Upper lobe of left lung (tissue), 6 donors: ENCODE measurements around the gene EGLN1. TPM values are rescaled to one million over a fixed set of nuclear protein-coding genes. Genes with fewer than 3 reads are reported as not detected.
"Not testable (repeated sequence)": the region's sequence is repeated elsewhere in the genome, so short reads cannot be mapped to it uniquely, and the experiment has no call there.

Experiments used
- ATAC-seq, 2 donors: fragments of 200-7000 bp; cut with Tn5 transposase; one replicate each; pipeline ENCODE4 v1.9.1; 2022; ENCODE audit warnings: mild to moderate bottlenecking in 2 of 2, moderate library complexity in 2 of 2; ENCODE audit not compliant: low FRiP score in 2 of 2
- DNase-seq, 2 donors: peaks; one replicate each; pipeline ENCODE4 v3.0.0-alpha.2; 2019 to 2020
- H3K27ac ChIP-seq, 4 donors: fragments of 200-600 bp; sonication (generic); one replicate each; pipeline ENCODE4 v1.5.1; 2016 to 2019
- H3K27me3 ChIP-seq, 4 donors: fragments of 200-600 bp; sonication (generic); one replicate each; pipeline ENCODE4 v1.5.1; 2017 to 2019
- H3K36me3 ChIP-seq, 4 donors: fragments of 200-600 bp; sonication (generic); one replicate each; pipeline ENCODE4 v1.5.1; 2016 to 2019
- H3K4me1 ChIP-seq, 4 donors: fragments of 200-600 bp; sonication (generic); one replicate each; pipeline ENCODE4 v1.5.1; 2018 to 2019
- H3K4me3 ChIP-seq, 4 donors: fragments of 200-600 bp; sonication (generic); one replicate each; pipeline ENCODE4 v1.5.1; 2017 to 2019; ENCODE audit warnings: mild to moderate bottlenecking in 2 of 4, moderate library complexity in 1 of 4
- H3K9me3 ChIP-seq, 4 donors: fragments of 200-600 bp; sonication (generic); one replicate each; pipeline ENCODE4 v1.5.1; 2018 to 2019
- EP300 ChIP-seq, 4 donors: sonication (generic); formaldehyde crosslinking; IDR thresholded peaks; one replicate each; pipeline ENCODE4 v1.5.1; 2017; ENCODE audit warnings: antibody characterized with exemption in 4 of 4, control low read depth in 2 of 4
- POLR2A ChIP-seq, 4 donors: fragments of 450-650 bp; IDR thresholded peaks; one replicate each; pipeline ENCODE4 v1.5.1; 2016 to 2017; ENCODE audit warnings: antibody characterized with exemption in 4 of 4, mild to moderate bottlenecking in 2 of 4
- POLR2AphosphoS5 ChIP-seq, 2 donors: sonication (generic); formaldehyde crosslinking; IDR thresholded peaks; one replicate each; pipeline ENCODE4 v1.5.1; 2017; ENCODE audit warnings: antibody characterized with exemption in 2 of 2
- WGBS, 2 donors: methylation state at CpG; one replicate each; pipeline ENCODE4 v1.1.5; 2017 to 2018; 5-methylcytosine and 5-hydroxymethylcytosine counted together
- total RNA-seq, 6 donors: library from RNA; depleted of rRNA in 4 of 6; stranded (reverse); fragments of >200 nt in 4 of 6; gene quantifications; one replicate each; pipeline versions ENCODE4 v1.1.0 to v1.2.1, GENCODE V29; 2016 to 2021
- TF ChIP-seq, protein P1 (sequence below), 6 experiments: fragments of 450-650 bp in 4 of 6; fragments of 200-600 bp in 2 of 6; sonication (generic) in 2 of 6; IDR thresholded peaks; one replicate each; pipeline ENCODE4 v1.5.1; 2016 to 2019; ENCODE audit warnings: antibody characterized with exemption in 6 of 6
- donor health status: DM: no; HTN: no; CAD: no; lungs with moderate emphysema.
- donor health status: DM: no; HTN: yes; CAD: no; lungs with severe emphysema.

EGLN1 gene
- total RNA-seq, 6 donors from 2014 or later, result 19.9 to 30.4 (median 22.8) TPM

DNA sequence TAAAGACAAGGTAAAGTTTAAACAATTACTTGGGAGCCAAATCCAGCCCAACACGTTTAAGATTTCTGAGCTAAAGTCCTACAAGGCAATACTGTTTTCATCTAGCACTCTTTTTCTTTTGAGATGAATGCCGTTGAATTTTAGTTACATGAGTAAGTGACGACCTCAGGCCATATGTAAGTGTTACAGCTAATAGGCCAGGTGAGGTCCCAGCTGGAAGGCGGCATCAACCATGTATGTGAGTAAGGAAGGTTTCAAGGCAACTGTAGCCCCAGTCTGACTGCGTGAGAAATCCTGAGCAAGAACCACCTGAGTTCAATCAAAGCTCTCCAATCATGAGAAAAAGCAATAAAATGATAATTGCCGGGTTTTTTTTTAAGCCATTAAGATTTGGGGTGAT is 41.5 kb upstream of the EGLN1 start:
- no peaks in the 10 kb centered on the region for H3K27me3 ChIP-seq
- H3K4me3 ChIP-seq, result no peak overlapping the region
- no peaks in the 10 kb centered on the region for H3K36me3 ChIP-seq
- WGBS, 2 donors, result 78 to 87% methylated on average over 6 of the region's 6 CpGs
- peaks cover 0 to under 1% (median 0%) of the 10 kb centered on the region in 4 donors for H3K4me1 ChIP-seq
- no peaks in the 10 kb centered on the region for H3K9me3 ChIP-seq
- ATAC-seq (no peak), DNase-seq (no peak)
- no peak overlapping the region for H3K27ac ChIP-seq
- no peak for TF ChIP-seq POLR2A (IDR thresholded peaks at IDR 0.05)
- TF ChIP-seq POLR2AphosphoS5 (IDR thresholded peaks at IDR 0.05), result no peak
- TF ChIP-seq, protein P1, sequence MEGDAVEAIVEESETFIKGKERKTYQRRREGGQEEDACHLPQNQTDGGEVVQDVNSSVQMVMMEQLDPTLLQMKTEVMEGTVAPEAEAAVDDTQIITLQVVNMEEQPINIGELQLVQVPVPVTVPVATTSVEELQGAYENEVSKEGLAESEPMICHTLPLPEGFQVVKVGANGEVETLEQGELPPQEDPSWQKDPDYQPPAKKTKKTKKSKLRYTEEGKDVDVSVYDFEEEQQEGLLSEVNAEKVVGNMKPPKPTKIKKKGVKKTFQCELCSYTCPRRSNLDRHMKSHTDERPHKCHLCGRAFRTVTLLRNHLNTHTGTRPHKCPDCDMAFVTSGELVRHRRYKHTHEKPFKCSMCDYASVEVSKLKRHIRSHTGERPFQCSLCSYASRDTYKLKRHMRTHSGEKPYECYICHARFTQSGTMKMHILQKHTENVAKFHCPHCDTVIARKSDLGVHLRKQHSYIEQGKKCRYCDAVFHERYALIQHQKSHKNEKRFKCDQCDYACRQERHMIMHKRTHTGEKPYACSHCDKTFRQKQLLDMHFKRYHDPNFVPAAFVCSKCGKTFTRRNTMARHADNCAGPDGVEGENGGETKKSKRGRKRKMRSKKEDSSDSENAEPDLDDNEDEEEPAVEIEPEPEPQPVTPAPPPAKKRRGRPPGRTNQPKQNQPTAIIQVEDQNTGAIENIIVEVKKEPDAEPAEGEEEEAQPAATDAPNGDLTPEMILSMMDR (IDR thresholded peaks at IDR 0.05), result no peak
- no peak for TF ChIP-seq EP300 (IDR thresholded peaks at IDR 0.05)

DNA sequence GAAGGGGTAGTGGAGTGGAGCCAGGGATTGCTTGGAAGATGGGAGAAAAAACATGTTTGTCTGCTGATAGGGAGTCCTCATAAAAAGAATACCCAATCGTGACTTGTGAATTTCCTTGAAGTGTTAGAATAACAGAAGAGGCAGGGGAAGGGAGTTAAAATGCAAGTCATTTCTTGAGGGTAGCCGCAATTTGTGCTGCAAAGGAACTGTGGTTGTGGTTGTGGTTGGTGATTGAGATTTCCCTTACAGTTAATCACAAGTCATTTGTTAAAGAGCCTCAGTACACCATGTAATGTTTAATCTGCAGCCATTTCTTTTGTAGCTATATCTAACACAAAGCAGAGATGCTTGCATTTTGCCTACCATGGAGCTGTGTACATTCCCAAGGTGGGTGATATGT is 38.5 kb upstream of the EGLN1 start:
- Histone ChIP-seq H3K36me3 (no peaks in the 10 kb centered on the region), H3K9me3 (no peaks in the 10 kb centered on the region), H3K27me3 (no peaks in the 10 kb centered on the region), H3K27ac (no peak overlapping the region), H3K4me1 (no peaks in the 10 kb centered on the region), H3K4me3 (no peak overlapping the region)
- TF ChIP-seq EP300 (IDR thresholded peaks at IDR 0.05), result no peak
- TF ChIP-seq, protein P1 (IDR thresholded peaks at IDR 0.05), result no peak
- TF ChIP-seq POLR2A (IDR thresholded peaks at IDR 0.05), result no peak
- TF ChIP-seq POLR2AphosphoS5 (IDR thresholded peaks at IDR 0.05), result no peak
- whole genome bisulfite sequencing, 2 donors, result 42 to 43% methylated on average over 2 of the region's 2 CpGs
- ATAC-seq (no peak), DNase-seq (peak in 1 of 2 donors; percentile 23)

DNA sequence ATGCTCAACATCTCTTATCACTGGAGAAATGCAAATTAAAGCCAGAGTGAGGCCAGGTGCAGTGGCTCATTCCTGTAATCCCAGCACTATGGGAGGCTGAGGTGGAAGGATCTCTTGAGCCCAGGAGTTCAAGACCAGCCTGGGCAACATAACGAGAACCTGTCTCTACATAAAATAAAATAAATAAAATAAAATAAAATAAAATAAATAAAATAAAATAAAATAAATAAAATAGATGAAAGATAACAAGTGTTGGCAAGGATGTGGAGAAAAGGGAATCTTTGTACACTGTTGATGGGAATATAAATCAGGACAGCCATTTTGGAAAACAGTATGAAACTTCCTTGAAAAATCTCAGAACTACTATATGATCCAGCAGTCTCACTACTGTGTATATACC is 37.4 kb upstream of the EGLN1 start:
- H3K36me3 ChIP-seq, H3K4me3 ChIP-seq, ATAC-seq, H3K27ac ChIP-seq, H3K4me1 ChIP-seq, H3K9me3 ChIP-seq, H3K27me3 ChIP-seq, DNase-seq: not testable (repeated sequence)
- WGBS, 2 donors, result 85 to 96% methylated on average over 1 of the region's 1 CpG

DNA sequence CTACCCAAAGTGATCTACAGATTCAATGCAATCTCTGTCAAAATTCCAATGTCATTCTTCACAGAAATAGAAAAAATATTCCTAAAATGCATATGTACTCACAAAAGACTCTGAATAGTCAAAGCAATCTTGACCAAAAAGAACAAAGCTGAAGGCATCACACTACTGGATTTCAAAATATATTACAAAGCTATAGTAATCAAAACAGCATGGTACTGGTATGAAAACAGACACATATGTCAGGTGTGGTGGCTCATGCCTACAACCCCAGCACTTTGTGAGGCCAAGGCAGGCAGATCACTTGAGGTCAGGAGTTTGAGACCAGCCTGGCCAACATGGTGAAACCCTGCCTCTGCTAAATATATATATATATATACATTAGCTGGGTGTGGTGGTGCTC is 35.9 kb upstream of the EGLN1 start:
- not testable (repeated sequence) for ATAC-seq, H3K27ac ChIP-seq, H3K9me3 ChIP-seq, DNase-seq, H3K27me3 ChIP-seq, H3K36me3 ChIP-seq, H3K4me1 ChIP-seq, H3K4me3 ChIP-seq

DNA sequence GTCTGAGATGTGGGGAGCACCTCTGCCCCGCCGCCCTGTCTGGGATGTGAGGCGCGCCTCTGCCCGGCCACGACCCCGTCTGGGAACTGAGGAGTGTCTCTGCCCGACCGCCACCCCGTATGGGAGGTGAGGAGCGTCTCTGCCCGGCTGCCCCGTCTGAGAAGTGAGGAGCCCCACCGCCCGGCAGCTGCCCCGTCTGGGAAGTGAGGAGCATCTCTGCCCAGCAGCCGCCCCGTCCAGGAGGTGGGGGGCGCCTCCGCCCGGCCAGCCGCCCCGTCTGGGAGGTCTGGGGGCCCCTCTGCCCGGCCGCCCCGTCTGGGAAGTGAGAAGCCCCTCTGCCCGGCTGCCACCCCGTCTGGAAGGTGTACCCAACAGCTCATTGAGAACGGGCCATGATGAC is 32.0 kb upstream of the EGLN1 start:
- not testable (repeated sequence) for H3K36me3 ChIP-seq, ATAC-seq, H3K27me3 ChIP-seq, H3K4me1 ChIP-seq, H3K4me3 ChIP-seq, H3K27ac ChIP-seq, H3K9me3 ChIP-seq
- DNase-seq, result peak in 1 of 2 donors; percentile 63
- 87 to 97% methylated on average over 7 to 16 of the region's 29 CpGs for WGBS, 2 donors

DNA sequence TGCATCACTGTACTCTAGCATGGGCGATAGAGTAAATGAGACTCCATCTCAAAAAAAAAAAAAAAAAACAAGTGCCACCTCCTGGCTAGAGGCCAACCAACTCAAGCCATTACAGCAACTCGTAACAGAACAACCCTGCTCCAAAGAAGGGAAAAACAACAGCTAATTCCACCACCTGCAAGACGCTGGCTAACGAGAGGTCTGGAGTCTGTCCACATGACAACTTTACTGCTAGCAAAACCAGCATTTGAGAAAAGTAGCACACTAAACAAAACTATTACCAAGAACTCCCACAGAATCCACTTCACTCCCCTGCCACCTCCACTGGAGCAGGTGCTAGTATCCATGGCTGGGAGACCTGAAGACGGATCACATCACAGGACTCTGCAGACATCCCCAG is 24.1 kb upstream of the EGLN1 start:
- TF ChIP-seq EP300 (IDR thresholded peaks at IDR 0.05), result no peak
- no peak for TF ChIP-seq POLR2A (IDR thresholded peaks at IDR 0.05)
- TF ChIP-seq, protein P1 (IDR thresholded peaks at IDR 0.05), result no peak
- TF ChIP-seq POLR2AphosphoS5 (IDR thresholded peaks at IDR 0.05), result no peak
- Histone ChIP-seq H3K27me3 (no peaks in the 10 kb centered on the region), H3K27ac (no peak overlapping the region), H3K9me3 (no peaks in the 10 kb centered on the region), H3K4me3 (no peak overlapping the region), H3K36me3 (no peaks in the 10 kb centered on the region), H3K4me1 (no peaks in the 10 kb centered on the region)
- DNase-seq, result no peak
- WGBS, 2 donors, result 77 to 78% methylated on average over 4 to 5 of the region's 5 CpGs
- ATAC-seq, result no peak
